SU-DHL-6 (cell line): ENCODE data around the gene INSC.

Experiments used
- H2AFZ ChIP-seq: fragments of 200-600 bp; sonication (generic); 2 replicates; pipeline ENCODE4 v1.6.1; 2014; ENCODE audit warnings: low read depth, mild to moderate bottlenecking, moderate library complexity, mixed read lengths, antibody characterized with exemption, low read length; ENCODE audit not compliant: severe bottlenecking
- H3F3A ChIP-seq: fragments of 200-600 bp; shearing (Covaris generic); 2 replicates; pipeline ENCODE4 v1.6.0; 2016; ENCODE audit warnings: antibody characterized with exemption, mild to moderate bottlenecking; ENCODE audit not compliant: insufficient read depth
- H3K27ac ChIP-seq: fragments of 200-600 bp; sonication (generic); 2 replicates; pipeline ENCODE4 v1.5.1; 2016; ENCODE audit warnings: low read depth, mild to moderate bottlenecking, low read length, moderate library complexity, mixed read lengths
- H3K27me3 ChIP-seq: fragments of 200-600 bp; sonication (generic), shearing (Covaris generic); 2 replicates; pipeline ENCODE4 v1.6.0; 2014; ENCODE audit warnings: mild to moderate bottlenecking, low read length
- H3K36me3 ChIP-seq: fragments of 200-600 bp; sonication (generic); 2 replicates; pipeline ENCODE4 v1.6.1; 2014; ENCODE audit warnings: mild to moderate bottlenecking, low read length, mixed read lengths
- H3K4me2 ChIP-seq: fragments of 300-600, 200-600 bp; shearing (Covaris generic), sonication (generic); 2 replicates; pipeline ENCODE4 v1.6.0; 2014; ENCODE audit warnings: low read length, low read depth, mild to moderate bottlenecking; ENCODE audit not compliant: poor library complexity, severe bottlenecking
- H3K4me3 ChIP-seq: fragments of 200-600 bp; sonication (generic); 2 replicates; pipeline ENCODE4 v1.5.1; 2014; ENCODE audit warnings: antibody characterized with exemption, low read length, mild to moderate bottlenecking, mixed read lengths; ENCODE audit not compliant: insufficient read depth, poor library complexity, severe bottlenecking
- H3K79me2 ChIP-seq: fragments of 200-600 bp; sonication (generic); 2 replicates; pipeline ENCODE4 v1.6.1; 2014; ENCODE audit warnings: mild to moderate bottlenecking, low read length, moderate library complexity; ENCODE audit not compliant: insufficient read depth
- H3K9ac ChIP-seq: fragments of 200-600 bp; sonication (generic); 2 replicates; pipeline ENCODE4 v1.7.0; 2014; ENCODE audit warnings: mild to moderate bottlenecking, low read length
- H3K9me2 ChIP-seq: fragments of 200-600 bp; sonication (generic); replicated peaks from 2 replicates; pipeline ENCODE4 v1.6.1; 2014; ENCODE audit warnings: low read length; ENCODE audit not compliant: insufficient read depth
- H3K9me3 ChIP-seq: fragments of 200-600 bp; sonication (generic); 2 replicates; pipeline ENCODE4 v1.6.1; 2014; ENCODE audit warnings: low read length, mixed read lengths; ENCODE audit not compliant: insufficient read depth
- H4K20me1 ChIP-seq: fragments of 200-600 bp; sonication (generic); 2 replicates; pipeline ENCODE4 v1.6.1; 2014; ENCODE audit warnings: low read depth, mild to moderate bottlenecking, antibody characterized with exemption, low read length, moderate library complexity, mixed read lengths
- EZH2phosphoT487 ChIP-seq: fragments of 200-600 bp; sonication (generic), shearing (Covaris generic); conservative IDR thresholded peaks from 2 replicates; pipeline ENCODE4 v1.6.1; 2018; ENCODE audit warnings: mild to moderate bottlenecking, antibody characterized with exemption, low read length, moderate library complexity, mixed read lengths
- TF ChIP-seq, protein P1 (sequence below): fragments of 200-600 bp; sonication (generic); IDR thresholded peaks from one replicate; pipeline ENCODE4 v1.5.1; 2017; ENCODE audit warnings: antibody characterized with exemption, mild to moderate bottlenecking, low read length, moderate library complexity; ENCODE audit not compliant: insufficient read depth, poor library complexity, severe bottlenecking

Gene INSC

DNA sequence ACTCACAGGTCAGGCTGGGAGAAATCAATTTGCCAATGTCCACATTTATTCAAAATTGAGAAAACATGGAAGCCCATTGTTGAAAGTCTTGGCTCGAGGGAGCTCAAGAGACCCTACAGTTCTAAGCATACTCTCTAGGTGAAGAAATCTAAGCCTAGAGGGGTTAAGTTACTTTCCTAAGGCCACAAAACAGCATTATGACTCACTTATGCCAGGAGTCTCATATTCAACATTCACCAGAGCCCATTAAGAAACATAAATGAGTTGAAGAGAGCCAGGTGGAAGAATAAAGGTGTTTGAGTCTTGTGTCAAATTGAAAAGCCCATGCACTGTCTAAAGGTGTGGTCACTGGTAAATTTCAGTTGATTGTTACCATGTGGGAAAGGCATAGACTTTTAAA, 108.1 kb downstream of the INSC start:
- TF ChIP-seq, protein P1, sequence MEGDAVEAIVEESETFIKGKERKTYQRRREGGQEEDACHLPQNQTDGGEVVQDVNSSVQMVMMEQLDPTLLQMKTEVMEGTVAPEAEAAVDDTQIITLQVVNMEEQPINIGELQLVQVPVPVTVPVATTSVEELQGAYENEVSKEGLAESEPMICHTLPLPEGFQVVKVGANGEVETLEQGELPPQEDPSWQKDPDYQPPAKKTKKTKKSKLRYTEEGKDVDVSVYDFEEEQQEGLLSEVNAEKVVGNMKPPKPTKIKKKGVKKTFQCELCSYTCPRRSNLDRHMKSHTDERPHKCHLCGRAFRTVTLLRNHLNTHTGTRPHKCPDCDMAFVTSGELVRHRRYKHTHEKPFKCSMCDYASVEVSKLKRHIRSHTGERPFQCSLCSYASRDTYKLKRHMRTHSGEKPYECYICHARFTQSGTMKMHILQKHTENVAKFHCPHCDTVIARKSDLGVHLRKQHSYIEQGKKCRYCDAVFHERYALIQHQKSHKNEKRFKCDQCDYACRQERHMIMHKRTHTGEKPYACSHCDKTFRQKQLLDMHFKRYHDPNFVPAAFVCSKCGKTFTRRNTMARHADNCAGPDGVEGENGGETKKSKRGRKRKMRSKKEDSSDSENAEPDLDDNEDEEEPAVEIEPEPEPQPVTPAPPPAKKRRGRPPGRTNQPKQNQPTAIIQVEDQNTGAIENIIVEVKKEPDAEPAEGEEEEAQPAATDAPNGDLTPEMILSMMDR: no peak
- TF ChIP-seq EZH2phosphoT487: no peak
- Histone ChIP-seq H3K4me3 (no peak overlapping the region), H4K20me1 (no peaks in the 10 kb centered on the region), H3K9me2 (no peaks in the 10 kb centered on the region), H2AFZ (no peak overlapping the region), H3K27me3 (no peaks in the 10 kb centered on the region), H3K36me3 (no peaks in the 10 kb centered on the region), H3K27ac (no peak overlapping the region), H3K4me2 (no peak overlapping the region), H3K9me3 (no peaks in the 10 kb centered on the region), H3K79me2 (no peaks in the 10 kb centered on the region), H3K9ac (no peak overlapping the region), H3F3A (no peaks in the 10 kb centered on the region)

DNA sequence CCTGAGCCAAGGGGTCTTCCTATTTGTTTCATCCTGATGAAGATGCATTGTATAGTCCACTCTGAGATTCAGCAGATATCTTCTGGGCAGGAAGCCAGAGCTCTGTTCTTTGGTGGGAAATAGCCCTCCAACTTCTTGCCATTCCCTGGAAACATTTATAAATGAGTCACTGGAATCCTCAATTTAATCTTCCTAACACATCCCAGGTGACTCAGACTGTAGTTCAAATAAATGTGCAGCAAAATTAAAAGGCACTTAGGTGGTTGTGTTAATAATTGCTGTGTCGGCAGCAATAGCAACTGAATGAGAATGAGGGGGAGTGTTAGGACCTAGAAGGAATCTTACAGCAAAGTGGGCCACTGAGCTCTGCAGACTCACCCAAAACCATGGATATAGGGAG, 108.6 kb downstream of the INSC start:
- Histone ChIP-seq H3K9me2 (no peaks in the 10 kb centered on the region), H4K20me1 (no peaks in the 10 kb centered on the region), H3K4me2 (no peak overlapping the region), H3K27me3 (no peaks in the 10 kb centered on the region), H3K79me2 (no peaks in the 10 kb centered on the region), H3K27ac (no peak overlapping the region), H3K9me3 (no peaks in the 10 kb centered on the region), H3K4me3 (no peak overlapping the region), H3K36me3 (no peaks in the 10 kb centered on the region), H2AFZ (no peak overlapping the region), H3F3A (no peaks in the 10 kb centered on the region), H3K9ac (no peak overlapping the region)
- TF ChIP-seq, protein P1: no peak

DNA sequence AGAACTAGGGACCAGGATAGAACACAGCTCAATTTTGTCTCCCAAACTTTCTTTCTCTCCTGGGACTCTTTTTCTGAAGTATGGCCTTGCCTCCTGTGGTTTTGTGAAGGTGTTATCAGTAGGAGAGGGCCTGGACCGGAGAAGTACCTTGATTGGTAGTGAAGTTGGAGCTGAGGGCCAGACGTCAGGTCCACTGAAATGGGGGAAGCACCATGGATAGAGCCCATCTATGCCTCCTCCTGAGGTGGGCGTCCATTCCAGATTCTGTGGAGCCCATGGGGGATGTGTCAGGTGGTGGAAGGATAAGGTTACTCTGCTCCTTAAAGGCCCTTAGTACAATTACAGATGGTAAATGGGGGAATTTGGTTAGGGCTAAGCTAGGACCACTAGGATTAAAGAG, 109.7 kb downstream of the INSC start:
- H3K4me2 ChIP-seq: no peak overlapping the region
- no peak overlapping the region for H3K4me3 ChIP-seq
- H2AFZ ChIP-seq: no peak overlapping the region
- H3K27me3 ChIP-seq: no peaks in the 10 kb centered on the region
- no peaks in the 10 kb centered on the region for H3F3A ChIP-seq
- no peak overlapping the region for H3K27ac ChIP-seq
- no peaks in the 10 kb centered on the region for H3K36me3 ChIP-seq
- no peaks in the 10 kb centered on the region for H3K9me3 ChIP-seq
- H4K20me1 ChIP-seq: no peaks in the 10 kb centered on the region
- no peak overlapping the region for H3K9ac ChIP-seq
- no peaks in the 10 kb centered on the region for H3K79me2 ChIP-seq
- no peak for TF ChIP-seq EZH2phosphoT487
- TF ChIP-seq, protein P1: no peak
- no peaks in the 10 kb centered on the region for H3K9me2 ChIP-seq

DNA sequence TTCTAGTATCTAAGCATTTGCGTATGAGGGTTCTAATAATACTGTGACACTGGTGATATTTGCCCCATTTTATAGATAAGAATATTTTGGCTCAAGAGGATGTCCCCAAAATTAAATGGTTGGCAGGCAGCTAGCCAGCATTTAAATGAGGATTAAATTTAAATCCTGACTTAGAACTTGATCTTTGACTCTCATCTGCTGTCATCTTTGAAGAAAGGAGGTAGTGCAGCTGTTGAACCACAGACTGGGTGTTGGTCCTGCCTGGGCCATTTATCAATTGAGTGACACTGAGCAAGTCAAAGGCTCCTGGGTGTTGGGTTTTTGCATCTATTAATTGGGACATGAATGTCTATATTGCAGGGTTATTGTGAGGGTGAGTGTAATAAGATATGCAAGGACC, 112.3 kb downstream of the INSC start:
- Histone ChIP-seq H3K79me2 (no peaks in the 10 kb centered on the region), H3F3A (no peaks in the 10 kb centered on the region), H3K27ac (no peak overlapping the region), H3K27me3 (no peaks in the 10 kb centered on the region), H3K9me3 (no peaks in the 10 kb centered on the region), H3K4me3 (no peak overlapping the region), H3K36me3 (no peaks in the 10 kb centered on the region), H3K9me2 (no peaks in the 10 kb centered on the region), H3K4me2 (no peak overlapping the region), H2AFZ (no peak overlapping the region), H3K9ac (no peak overlapping the region), H4K20me1 (no peaks in the 10 kb centered on the region)
- TF ChIP-seq, protein P1: no peak
- TF ChIP-seq EZH2phosphoT487: no peak
